ENCODE results near the gene C9.

DNA sequence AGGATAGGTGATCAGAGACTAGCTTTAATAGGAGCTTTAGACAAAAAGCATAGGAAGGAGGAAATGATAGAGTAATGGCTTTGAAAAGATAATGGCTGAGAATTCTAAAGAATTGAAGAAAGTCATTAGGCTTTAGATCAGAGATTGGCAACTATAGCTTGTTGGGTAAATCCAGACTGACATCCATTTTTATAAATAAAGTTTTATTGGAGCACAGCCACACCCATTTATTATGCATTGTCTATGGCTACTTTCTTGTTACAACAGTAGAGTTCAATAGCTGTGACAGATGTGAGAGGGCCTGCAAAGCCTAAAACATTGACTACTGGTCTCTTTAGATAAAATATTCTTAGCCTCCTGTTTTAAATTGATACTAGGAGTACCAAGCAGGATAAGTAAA, 104.2 kb downstream of the C9 start:
- TF ChIP-seq, protein P1, sequence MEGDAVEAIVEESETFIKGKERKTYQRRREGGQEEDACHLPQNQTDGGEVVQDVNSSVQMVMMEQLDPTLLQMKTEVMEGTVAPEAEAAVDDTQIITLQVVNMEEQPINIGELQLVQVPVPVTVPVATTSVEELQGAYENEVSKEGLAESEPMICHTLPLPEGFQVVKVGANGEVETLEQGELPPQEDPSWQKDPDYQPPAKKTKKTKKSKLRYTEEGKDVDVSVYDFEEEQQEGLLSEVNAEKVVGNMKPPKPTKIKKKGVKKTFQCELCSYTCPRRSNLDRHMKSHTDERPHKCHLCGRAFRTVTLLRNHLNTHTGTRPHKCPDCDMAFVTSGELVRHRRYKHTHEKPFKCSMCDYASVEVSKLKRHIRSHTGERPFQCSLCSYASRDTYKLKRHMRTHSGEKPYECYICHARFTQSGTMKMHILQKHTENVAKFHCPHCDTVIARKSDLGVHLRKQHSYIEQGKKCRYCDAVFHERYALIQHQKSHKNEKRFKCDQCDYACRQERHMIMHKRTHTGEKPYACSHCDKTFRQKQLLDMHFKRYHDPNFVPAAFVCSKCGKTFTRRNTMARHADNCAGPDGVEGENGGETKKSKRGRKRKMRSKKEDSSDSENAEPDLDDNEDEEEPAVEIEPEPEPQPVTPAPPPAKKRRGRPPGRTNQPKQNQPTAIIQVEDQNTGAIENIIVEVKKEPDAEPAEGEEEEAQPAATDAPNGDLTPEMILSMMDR (IDR thresholded peaks at IDR 0.05) = no peak
- no peak for TF ChIP-seq POLR2A (IDR thresholded peaks at IDR 0.05)
